MM.1S (cell line): ENCODE results near the gene NELL1.

ENCODE experiments used
- DNase-seq: peaks from one replicate; pipeline ENCODE4 v3.0.0-alpha.2; 2015
- H2AFZ ChIP-seq: fragments of 300-600 bp; sonication (generic); 2 replicates; pipeline ENCODE4 v1.6.0; 2016; ENCODE audit warnings: antibody characterized with exemption, low read length
- H3F3A ChIP-seq: fragments of 300-600 bp; sonication (generic); 2 replicates; pipeline ENCODE4 v1.6.1; 2016; ENCODE audit warnings: mild to moderate bottlenecking, antibody characterized with exemption, low read length, moderate library complexity, mixed read lengths; ENCODE audit not compliant: insufficient read depth
- H3K27ac ChIP-seq: fragments of 300-600 bp; sonication (generic); 2 replicates; pipeline ENCODE4 v1.5.1; 2016; ENCODE audit warnings: mild to moderate bottlenecking, low read length
- H3K27me3 ChIP-seq: fragments of 300-600 bp; sonication (generic); replicated peaks from 2 replicates; pipeline ENCODE4 v1.6.0; 2016; ENCODE audit warnings: low read length; ENCODE audit not compliant: insufficient read depth
- H3K36me3 ChIP-seq: fragments of 300-600 bp; sonication (generic); replicated peaks from 2 replicates; pipeline ENCODE4 v1.6.1; 2016; ENCODE audit warnings: mild to moderate bottlenecking, low read length, mixed read lengths; ENCODE audit not compliant: insufficient read depth
- H3K4me1 ChIP-seq: fragments of 300-600 bp; sonication (generic); 2 replicates; pipeline ENCODE4 v1.6.1; 2016; ENCODE audit warnings: low read length, mixed read lengths
- H3K4me2 ChIP-seq: fragments of 300-600 bp; sonication (generic); 2 replicates; pipeline ENCODE4 v1.6.0; 2016; ENCODE audit warnings: low read depth, low read length
- H3K4me3 ChIP-seq: fragments of 300-600 bp; sonication (generic); 2 replicates; pipeline ENCODE4 v1.5.1; 2016; ENCODE audit warnings: low read length, mixed read lengths
- H3K79me2 ChIP-seq: fragments of 300-600 bp; sonication (generic); 2 replicates; pipeline ENCODE4 v1.6.1; 2016; ENCODE audit warnings: mixed run types, low read length, mixed read lengths
- H3K9ac ChIP-seq: fragments of 300-600 bp; sonication (generic); 2 replicates; pipeline ENCODE4 v1.6.1; 2016; ENCODE audit warnings: low read length, mixed read lengths
- H3K9me2 ChIP-seq: fragments of 300-600 bp; sonication (generic); replicated peaks from 2 replicates; pipeline ENCODE4 v1.6.1; 2016; ENCODE audit warnings: mild to moderate bottlenecking, low read length, mixed read lengths; ENCODE audit not compliant: insufficient read depth
- H3K9me3 ChIP-seq: fragments of 300-600 bp; sonication (generic); replicated peaks from 2 replicates; pipeline ENCODE4 v1.6.1; 2016; ENCODE audit warnings: mild to moderate bottlenecking, low read length, mixed read lengths; ENCODE audit not compliant: insufficient read depth
- H4K20me1 ChIP-seq: fragments of 300-600 bp; sonication (generic); 2 replicates; pipeline ENCODE4 v1.6.1; 2016; ENCODE audit warnings: mild to moderate bottlenecking, low read length, moderate library complexity, mixed read lengths; ENCODE audit not compliant: insufficient read depth
- EZH2 ChIP-seq: fragments of 300-600 bp; sonication (generic); optimal IDR thresholded peaks from 2 replicates; pipeline ENCODE3; 2017; ENCODE audit warnings: low read depth, mild to moderate bottlenecking, antibody characterized with exemption, low read length, mixed read lengths
- EZH2phosphoT487 ChIP-seq: fragments of 300-600 bp; sonication (generic); IDR thresholded peaks from 2 replicates; pipeline ENCODE4 v1.6.1; 2018; ENCODE audit warnings: antibody characterized with exemption, low read length
- TF ChIP-seq, protein P1 (sequence below): fragments of 300-600 bp; sonication (generic); IDR thresholded peaks from 2 replicates; pipeline ENCODE4 v1.5.1; 2016; ENCODE audit warnings: antibody characterized with exemption, low read length, mixed read lengths

The NELL1 gene

DNA sequence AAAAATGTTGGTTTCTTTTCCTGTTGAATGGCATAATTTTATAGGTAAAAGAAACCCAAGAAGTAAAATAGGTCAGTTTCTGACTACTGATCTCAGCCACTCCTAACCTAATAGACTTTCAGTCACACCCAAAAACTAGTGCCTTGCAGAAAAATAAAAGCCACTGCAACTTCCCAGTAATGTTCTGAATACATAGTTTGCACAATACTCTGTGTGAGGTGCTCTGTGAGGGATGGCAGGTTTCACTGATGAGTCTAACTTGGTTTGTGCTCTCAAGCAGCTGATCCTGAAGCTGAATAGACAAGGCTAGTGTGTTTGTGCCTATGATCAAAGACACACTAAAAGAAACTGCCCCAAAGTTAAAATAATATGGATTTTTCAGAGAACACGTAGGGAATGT lies 758.3 kb downstream of the NELL1 start:
- Histone ChIP-seq H3K79me2 (no peaks in the 10 kb centered on the region), H3K27me3 (no peaks in the 10 kb centered on the region), H3K4me3 (no peak overlapping the region), H3K36me3 (no peaks in the 10 kb centered on the region), H3K4me2 (peak overlapping the region; percentile 14; the same call in 1 of the 2 replicates), H4K20me1 (no peaks in the 10 kb centered on the region), H3K9ac (no peak overlapping the region), H2AFZ (no peak overlapping the region), H3K9me3 (no peaks in the 10 kb centered on the region), H3F3A (peaks cover 11% of the 10 kb centered on the region; the same call in 1 of the 2 replicates), H3K27ac (peak overlapping the region; percentile 33; the same call in 1 of the 2 replicates), H3K4me1 (peaks cover 25% of the 10 kb centered on the region), H3K9me2 (no peaks in the 10 kb centered on the region)
- peak; percentile 53 for DNase-seq
- TF ChIP-seq EZH2 (no peak), EZH2phosphoT487 (no peak)
- TF ChIP-seq, protein P1, sequence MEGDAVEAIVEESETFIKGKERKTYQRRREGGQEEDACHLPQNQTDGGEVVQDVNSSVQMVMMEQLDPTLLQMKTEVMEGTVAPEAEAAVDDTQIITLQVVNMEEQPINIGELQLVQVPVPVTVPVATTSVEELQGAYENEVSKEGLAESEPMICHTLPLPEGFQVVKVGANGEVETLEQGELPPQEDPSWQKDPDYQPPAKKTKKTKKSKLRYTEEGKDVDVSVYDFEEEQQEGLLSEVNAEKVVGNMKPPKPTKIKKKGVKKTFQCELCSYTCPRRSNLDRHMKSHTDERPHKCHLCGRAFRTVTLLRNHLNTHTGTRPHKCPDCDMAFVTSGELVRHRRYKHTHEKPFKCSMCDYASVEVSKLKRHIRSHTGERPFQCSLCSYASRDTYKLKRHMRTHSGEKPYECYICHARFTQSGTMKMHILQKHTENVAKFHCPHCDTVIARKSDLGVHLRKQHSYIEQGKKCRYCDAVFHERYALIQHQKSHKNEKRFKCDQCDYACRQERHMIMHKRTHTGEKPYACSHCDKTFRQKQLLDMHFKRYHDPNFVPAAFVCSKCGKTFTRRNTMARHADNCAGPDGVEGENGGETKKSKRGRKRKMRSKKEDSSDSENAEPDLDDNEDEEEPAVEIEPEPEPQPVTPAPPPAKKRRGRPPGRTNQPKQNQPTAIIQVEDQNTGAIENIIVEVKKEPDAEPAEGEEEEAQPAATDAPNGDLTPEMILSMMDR: no peak

DNA sequence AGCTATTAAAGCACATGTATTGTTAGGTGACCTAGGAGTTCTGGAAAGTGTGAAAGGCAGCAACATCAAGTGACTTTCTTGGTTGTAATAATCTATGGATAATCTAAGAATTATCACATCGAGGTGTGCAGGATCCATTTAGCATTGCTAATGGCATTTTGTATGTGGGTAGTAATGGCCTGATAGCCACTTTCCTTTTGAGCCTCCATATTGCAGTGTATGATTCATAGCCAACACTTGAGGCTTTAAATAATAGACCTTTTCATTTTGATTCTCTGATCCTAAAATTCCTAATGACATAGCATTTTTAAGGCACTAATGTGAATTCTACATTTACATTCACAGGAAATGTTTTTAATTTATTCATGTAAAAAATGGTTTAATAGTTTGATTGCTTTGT lies 759.4 kb downstream of the NELL1 start:
- Histone ChIP-seq H3K9me3 (no peaks in the 10 kb centered on the region), H3K4me1 (peaks cover 25% of the 10 kb centered on the region), H3K9me2 (no peaks in the 10 kb centered on the region), H2AFZ (no peak overlapping the region), H3K27ac (no peak overlapping the region), H3K4me2 (no peak overlapping the region), H3K4me3 (no peak overlapping the region), H3K27me3 (no peaks in the 10 kb centered on the region), H3K9ac (no peak overlapping the region), H4K20me1 (no peaks in the 10 kb centered on the region), H3F3A (peaks cover 11% of the 10 kb centered on the region; the same call in 1 of the 2 replicates), H3K79me2 (no peaks in the 10 kb centered on the region), H3K36me3 (no peaks in the 10 kb centered on the region)
- no peak for DNase-seq
- TF ChIP-seq, protein P1: no peak
- TF ChIP-seq EZH2phosphoT487 (no peak), EZH2 (no peak)

DNA sequence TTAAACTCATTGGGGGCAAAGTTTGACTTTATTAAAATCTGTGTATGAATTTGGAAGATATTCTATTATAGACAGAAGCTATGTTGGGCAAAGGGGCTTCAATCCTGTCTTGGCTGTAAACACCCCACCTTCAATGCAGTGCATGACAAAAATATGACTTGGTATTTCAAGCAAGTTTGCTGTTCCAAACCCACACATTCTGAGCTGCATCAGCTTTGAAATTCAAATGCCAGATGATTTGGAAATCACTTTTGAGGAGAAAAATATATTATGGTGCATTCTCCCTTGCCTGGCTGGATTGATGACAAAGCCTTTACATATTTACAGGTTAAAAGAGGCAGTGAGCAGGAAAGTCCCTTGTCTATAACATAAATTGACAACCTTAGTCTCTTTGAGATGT lies 760.0 kb downstream of the NELL1 start:
- Histone ChIP-seq H3K79me2 (no peaks in the 10 kb centered on the region), H3K9ac (no peak overlapping the region), H3K4me3 (no peak overlapping the region), H2AFZ (no peak overlapping the region), H3K4me1 (peaks cover 25% of the 10 kb centered on the region), H3K4me2 (no peak overlapping the region), H3F3A (peaks cover 11% of the 10 kb centered on the region; the same call in 1 of the 2 replicates), H3K9me2 (no peaks in the 10 kb centered on the region), H3K36me3 (no peaks in the 10 kb centered on the region), H3K27me3 (no peaks in the 10 kb centered on the region), H3K9me3 (no peaks in the 10 kb centered on the region), H3K27ac (no peak overlapping the region), H4K20me1 (no peaks in the 10 kb centered on the region)
- DNase-seq: peak; percentile 38
- TF ChIP-seq EZH2: no peak
- no peak for TF ChIP-seq EZH2phosphoT487
- TF ChIP-seq, protein P1: no peak
